Right hindlimb (tissue), 1 donor: ENCODE results near the gene CRAMP1.

Source experiments
- DNase-seq: peaks from one replicate; pipeline ENCODE4 v3.0.0-alpha.2; 2018

The CRAMP1 gene

DNA sequence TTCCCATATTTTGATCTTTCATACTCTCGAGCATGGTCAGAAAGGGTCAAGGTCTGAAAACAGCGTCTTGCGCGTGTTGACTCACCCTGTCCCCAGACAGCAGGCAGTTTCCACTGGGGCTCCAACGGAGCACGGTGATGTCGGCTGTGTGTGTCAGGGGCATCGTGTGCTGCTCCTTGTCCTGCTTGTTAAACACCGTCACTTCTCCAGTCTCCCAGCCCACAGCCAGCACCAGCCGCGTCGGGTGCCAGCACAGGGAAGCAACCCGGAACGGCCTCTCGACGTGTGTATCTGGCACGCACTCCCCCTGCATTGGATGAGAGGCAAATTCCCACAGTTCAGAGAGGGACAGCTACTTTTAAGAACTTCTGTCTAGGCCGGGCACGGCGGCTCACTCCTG, 9.9 kb upstream of the CRAMP1 start:
- no peak for DNase-seq

DNA sequence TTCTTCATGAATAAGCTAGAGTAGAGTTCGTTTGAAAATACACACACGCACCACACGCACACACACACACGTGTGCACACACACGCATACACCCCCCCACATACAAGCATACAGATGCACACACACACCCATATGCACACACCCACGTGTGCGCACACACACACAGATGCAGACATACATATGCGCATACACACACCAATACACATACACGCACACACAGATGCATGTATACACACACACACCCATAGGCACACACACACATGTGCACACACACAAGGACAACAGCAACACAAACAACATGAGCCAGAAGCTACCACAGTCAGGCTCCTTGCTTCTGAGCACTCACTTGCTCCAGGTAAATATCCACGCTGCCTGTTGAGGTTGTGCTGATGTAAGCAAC, 5.4 kb upstream of the CRAMP1 start:
- no peak for DNase-seq

DNA sequence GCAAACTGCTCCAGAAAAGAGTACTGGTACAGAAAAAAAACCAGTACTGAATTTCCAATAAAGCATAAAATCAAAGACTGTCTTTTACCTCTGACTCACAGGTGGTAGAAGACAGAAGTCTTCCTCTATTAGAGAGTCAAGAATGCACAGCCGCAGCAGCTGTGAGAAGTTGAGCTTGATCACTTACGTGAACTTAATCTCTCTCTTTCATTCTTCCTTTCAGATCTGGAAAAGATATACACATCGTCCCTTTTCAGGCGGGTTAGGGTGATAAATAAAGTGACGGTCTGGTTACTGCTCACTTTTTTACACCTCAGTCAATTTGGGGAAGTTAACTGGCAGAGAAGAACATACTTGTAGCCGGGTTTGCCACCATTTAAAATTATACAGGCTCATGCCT, 4.2 kb upstream of the CRAMP1 start:
- no peak for DNase-seq

DNA sequence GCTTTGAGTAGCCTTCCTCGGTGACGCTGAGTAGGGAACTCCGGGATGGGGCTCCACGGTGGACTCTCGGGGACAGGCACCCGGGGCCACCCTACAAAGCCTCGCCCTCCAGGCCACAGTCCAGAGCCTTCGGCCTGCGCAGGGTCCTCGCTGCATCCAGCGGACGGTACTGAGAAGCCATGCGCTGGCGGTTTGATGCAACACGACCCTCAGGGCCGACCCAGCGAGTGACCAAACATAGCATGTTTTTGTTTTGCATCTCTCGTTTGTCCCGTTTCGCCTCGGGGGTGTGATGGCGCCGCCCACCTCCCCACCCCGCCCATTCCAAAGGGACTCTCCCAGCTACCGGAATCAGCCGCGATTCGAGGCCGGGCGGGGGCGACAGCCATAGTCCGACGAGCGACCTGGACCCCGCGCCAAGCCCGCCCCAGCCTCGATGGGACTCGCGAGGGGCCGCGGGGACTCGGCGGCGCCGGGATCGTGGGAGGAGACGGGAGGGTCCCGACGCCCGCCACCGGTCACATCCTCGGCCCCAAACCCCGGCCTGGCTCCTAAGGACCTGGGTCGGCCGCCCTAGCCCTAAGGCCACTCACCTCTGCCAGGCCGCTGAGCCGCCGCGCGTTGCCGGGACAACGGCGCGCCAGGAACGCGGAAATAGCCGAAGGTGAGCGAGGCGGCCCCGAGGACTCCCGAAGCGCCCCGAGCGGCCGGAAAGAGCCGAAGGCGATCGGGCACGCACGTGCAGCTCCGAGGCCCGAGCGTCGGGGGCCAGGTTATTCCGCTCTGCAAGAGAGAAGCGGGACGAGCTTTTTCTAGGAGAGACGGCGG, 1.9 kb upstream of the CRAMP1 start:
- peak; percentile 93 for DNase-seq

DNA sequence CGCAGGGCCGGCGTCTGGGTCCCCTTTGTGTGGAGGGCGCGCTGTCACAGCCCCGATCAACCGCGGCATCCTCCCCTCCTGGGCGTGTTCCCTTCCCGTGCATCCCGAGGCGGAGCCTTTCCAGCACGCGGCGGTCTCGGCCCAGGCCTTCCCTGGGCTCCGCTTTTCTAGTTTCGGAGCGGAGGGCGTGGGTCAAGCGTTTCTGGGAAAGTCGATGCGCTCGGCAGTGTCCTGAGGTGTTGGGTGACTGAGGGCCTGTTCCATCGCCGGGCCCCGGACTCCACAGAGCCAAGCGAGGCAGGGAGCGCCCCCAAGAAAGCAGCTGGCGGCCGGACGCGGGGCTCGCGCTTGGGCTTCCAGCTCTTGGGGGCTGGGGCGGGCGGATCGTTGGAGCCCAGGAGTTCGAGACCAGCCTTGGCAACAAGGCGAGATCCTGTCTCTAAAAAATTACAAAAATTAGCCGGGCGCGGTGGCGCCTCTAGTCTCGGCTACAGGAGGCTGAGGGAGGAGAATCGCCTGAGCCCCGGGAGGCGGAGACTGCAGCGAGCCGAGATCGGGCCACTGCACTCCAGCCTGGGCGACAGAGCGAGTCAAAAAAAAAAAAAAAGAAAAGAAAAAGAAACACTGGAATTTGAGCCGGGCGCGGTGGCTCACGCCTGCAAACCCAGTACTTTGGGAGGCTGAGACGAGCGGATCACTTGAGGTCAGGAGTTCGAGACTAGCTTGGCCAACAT, 1.1 kb upstream of the CRAMP1 start:
- no peak for DNase-seq

DNA sequence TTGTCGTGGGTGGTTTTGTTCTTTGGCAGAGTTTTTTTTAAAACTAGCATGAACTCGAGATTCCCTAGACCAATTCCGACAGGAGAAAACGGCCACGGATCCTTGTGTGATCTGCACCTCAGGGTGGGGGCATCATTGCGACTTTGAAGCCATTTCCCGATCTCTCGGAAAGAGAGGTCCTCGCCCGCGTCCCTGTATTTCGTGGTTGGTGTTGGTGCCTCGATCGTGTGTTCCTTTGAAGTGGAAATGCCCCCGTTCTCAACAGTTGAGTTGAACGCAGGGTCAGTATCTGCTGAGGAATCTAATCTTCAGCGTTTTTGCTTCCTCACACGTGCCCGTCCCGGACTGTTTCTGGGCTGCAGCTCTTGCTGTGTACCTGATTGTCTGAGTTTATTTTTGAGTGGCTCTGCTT, 1.1 kb downstream of the CRAMP1 start:
- DNase-seq = no peak

DNA sequence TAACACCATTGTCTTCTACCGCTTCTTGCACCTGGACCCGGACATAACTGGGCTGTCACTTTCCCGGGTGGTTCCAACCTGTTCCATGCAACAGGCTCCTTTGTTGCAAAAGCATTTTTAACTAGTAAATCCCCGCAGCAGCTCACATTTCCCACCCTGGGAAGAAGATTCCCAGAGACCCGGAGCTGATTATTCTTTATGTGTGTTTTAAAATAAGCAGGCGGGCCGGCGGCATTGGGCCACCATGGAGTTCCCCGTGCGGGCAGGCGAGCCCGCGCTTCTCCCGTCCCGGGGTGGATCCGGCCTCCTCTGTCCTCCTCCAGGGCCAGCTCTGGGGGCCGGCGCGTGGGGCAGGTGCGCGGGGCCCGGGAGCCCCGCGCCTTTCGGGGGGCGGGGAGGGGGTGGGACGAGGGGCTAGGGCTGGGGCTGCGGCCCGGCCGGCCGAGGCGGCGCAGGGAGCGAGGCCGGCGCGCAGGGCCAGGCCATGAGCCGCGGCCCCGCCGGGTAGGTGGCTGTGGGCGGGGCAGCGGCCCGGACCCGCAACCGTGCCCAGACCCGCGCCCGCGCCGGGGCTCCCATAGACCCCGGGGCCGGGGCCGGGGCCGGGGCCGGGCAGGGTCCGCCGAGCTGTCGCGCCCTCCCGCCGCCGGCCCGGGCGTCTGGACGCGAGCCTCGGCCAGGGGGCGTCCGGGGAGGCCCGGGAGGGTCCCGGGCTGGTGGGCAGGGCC, 1.7 kb downstream of the CRAMP1 start:
- DNase-seq = peak; percentile 34

DNA sequence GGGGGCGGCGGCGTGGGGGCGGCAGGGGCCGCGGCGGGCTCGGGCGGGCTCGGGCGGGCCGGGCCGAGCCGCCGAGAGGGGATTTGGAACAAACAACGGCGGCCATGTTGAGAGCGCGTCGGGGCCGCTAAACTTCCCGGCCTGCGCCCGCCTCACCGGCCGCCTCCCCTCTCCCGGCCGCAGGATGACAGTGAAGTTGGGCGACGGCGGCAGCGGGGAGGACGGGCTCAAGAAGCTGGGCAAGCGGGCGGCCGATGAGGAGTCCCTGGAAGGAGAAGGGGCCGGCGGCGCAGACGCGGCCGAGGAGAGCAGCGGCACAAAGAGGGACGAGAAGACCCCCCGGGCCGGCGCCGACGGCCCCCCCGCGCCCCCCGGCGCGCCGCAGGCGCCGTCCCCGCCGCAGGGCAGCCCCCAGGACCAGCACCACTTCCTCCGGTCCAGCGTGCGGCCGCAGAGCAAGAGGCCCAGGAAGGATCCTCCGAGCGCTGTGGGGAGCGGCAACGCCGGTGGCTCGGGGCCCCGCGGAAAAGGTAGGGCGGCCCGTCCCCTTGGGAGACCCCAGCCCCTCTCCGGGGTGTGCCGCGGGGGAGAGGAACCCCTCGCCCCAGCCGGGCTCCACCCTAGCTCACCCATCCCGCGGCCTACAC, 2.4 kb downstream of the CRAMP1 start:
- peak; percentile 53 for DNase-seq

DNA sequence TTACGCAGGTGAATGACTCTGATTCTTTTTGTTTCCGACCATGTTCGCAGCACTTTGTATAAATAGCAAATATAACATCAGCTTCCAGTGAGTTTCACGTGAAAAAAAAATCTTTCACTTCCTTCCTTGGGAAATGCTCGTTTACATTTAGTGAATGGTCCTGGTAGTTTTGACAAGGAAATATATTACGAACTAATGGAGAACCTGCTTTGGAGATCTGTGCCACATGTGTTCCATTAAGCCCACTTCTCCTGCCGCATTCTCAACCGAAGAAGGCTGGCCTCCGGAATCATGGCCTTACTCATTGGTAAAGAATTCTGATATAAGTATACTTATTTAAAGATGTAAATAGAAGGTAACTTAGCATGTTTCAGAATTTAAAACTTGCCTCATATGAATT, 3.6 kb downstream of the CRAMP1 start:
- no peak for DNase-seq

DNA sequence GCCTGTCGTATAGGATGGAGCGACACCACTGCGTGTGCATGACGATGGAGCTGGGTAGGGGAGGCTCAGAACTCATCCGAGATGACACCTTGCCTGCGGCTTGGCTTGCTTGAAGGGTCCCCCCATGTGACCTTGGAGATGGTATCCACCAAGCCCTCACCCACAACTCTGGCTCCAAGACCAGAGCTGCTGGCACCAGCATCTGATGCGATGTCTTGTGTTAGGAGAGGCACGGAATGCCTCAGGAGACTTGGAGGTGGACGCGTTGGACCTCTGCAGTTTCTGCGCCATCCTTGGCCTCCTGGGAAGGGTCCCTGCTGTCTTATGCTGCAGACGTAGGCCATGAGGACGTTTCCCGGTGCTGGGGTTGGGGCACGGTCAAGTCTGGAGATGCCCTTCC, 7.8 kb downstream of the CRAMP1 start:
- DNase-seq = no peak

DNA sequence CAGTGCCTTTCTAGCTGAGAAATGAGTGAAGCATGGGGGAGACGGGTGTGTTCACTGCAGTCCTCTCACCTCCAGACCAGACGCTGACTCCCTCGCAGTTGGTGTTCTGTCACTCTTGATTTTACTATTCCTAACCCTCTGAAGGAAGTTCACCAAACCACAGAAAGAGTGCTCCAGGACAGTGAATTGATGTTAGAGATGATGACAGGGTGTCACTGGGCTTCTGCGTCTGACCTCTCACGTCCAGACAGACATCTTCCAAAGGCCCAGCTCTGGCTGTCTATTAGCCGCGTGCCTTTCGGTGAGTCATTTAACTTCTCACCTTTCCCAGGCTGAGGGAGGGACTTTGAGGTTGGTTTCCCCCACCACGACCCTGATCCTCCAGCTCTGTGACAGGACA, 8.2 kb downstream of the CRAMP1 start:
- no peak for DNase-seq

DNA sequence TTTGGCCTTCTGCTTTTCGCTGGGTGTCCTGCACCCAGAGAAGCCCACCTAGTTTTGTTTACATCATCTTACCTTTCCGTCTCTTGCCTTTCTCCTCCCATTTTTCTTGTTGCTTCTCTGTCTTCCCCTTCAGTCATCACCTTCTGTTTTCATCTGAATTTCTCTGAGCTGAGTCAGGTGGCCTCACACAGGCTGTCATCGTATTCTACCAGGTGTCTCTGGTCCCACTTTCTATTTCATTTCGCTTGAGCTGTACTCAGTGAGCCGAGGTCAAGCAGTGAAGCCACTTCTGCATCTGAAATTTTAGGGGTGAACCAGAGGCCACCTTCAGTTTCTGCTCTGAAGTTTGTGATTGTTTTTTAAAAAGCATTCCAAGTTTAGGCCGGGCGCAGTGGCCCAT, 9.7 kb downstream of the CRAMP1 start:
- no peak for DNase-seq

DNA sequence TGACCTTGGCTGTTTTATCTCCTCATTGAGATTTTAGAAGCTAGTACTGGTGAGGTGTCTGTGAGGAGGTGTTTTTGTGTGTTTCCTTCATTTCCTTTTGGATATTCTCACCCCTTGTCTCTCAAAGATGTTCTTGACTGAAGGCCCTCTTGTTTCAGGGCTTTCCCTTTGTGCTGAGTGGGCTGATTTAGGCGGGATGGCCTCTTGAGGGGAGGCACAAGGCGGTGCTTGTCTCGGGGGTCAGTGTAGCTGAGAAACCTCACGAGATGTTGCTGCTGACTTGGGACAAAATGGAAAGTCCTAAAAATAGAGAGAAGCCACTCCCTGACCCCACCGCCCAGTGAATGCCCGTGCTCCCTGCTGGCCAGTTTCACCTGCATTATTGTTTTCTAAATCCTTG, 14.2 kb downstream of the CRAMP1 start:
- DNase-seq = no peak

DNA sequence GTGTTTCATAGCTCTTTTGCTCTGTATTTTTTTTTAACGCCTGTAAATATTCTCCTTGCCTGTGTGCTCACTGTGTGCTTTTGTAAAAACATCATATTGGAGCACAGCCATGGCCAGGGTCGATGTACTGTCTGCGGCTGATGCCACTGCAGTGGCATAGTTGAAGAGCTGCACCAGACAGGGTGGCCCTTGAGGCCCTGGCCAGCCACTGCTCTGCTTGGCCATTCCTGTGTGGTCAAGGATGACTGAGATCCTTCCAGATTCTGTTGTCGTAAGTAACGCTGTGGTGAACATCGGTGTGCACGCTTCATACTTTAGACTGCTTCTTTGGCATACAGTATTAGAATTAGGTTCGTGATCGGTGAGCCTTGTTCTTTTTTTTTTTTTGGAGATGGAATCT, 14.6 kb downstream of the CRAMP1 start:
- no peak for DNase-seq

DNA sequence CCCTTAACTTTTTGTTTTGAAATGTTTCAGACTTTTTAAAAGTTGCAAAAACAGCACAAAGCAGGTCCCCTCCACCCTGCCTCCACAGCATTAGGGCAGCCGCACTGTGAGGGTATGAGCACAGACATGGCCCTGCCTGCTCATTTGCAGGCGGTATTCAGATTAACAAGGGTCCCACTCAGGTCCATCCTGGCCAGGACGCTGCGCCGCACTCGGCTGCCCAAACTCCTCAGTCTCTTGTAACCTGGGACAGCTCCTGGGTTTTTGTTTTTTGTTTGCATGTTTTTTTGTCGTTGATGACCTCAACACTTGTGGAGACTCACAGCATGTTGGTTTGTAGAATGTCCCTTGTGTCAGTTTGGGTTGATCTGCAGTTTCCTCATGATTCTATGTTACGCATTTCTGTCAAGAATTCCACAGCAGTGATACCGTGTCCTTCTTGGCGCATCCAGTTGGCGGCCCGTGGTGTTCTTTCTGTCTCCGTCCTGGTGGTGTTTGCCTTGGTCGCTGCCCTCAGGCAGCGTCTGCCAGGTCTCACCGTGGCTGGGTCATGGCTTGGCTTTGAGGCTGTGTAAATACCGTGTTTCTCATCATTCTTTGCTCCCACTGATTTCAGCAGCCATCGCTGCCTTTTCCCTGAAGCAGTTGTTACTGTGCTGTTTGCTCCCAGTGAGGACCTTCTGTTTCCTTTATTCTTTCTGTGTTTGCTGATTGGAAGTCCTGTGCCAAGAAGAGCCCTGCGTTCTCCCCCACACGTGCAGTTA, 18.5 kb downstream of the CRAMP1 start:
- no peak for DNase-seq

DNA sequence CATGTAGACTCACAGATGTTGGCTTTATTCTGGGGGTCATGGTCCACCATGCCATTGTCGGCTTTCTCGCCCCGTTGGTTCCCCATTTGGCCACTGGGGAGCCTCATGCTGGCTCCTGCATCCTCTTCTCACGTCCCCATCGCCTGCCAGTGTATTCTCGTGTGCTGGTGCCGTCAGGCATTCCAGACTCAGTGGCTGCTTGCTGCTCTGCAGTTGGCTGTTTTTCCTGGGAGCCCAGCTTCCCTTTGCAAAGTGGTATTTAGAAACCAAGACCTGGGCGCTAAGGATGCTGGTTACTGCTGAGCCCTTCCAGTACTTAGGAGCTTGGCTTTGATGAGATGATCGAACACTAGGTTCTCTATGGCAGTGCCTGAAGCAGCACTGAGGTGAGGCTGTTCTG, 19.1 kb downstream of the CRAMP1 start:
- DNase-seq = no peak

DNA sequence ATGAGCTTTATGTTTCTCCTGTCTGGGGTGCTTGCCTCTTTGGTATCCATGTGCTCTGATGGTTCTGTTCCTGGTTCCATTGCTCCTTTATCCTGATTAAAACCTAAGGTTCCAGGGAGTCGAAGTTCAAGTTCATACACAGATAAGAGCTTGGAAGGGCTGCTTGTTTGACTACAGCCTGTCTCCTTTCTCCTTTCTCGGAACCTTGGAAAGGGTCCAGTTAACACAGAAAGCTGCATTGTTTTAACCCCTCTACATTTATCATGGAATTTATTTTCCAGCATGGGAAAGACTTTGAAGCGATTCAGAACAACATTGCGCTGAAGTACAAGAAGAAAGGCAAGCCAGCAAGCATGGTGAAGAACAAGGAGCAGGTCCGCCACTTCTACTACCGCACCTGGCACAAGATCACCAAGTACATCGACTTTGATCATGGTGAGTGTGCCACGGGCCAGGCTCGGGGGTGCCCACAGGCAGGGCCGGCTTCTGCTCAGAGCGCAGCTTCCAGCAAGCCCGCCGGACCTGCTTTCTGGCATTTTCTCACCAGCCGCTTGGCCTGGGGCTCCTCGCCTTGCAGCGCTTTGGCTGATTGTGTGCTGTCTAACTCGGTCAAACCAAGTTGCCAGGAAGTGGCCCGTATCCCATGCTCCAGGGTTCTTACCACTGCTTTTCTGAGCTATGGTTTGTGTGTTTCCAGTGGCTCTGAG, 19.9 kb downstream of the CRAMP1 start:
- DNase-seq = no peak

DNA sequence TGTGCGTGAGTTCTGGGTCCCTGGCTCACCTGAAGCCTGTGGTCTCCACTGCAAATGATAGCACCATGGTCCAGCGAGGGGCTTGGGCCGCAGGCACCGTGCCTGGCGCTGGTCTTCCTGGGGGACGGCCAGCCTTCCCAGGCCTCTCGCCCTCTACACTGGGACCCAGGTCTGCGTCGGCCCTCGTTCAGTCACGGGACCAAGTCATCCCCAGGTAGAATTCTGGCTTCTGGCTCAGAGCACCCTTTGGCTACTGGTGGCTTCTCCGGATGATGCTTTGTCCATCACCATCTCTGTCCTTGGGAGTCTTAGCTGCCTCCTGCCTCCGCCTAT, 20.4 kb downstream of the CRAMP1 start:
- no peak for DNase-seq

DNA sequence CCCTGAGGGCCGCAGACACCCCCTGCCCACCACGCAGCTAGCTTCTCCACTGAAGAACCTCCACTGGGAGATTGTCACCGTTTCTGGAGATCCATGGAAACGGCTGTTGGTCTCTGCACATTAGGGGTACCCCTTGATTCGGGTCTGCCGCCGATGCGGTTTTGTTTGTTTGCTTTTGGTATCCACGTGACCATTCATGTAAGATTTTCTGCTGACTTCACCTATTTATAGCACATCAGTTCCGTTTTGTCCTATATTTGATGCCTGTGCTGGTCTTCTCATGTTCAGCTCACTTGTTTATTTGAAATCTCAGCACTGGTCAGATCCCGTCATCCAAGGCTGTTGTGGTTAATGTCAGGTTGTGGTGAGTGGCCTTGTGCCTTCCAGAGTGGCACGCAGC, 21.1 kb downstream of the CRAMP1 start:
- no peak for DNase-seq

DNA sequence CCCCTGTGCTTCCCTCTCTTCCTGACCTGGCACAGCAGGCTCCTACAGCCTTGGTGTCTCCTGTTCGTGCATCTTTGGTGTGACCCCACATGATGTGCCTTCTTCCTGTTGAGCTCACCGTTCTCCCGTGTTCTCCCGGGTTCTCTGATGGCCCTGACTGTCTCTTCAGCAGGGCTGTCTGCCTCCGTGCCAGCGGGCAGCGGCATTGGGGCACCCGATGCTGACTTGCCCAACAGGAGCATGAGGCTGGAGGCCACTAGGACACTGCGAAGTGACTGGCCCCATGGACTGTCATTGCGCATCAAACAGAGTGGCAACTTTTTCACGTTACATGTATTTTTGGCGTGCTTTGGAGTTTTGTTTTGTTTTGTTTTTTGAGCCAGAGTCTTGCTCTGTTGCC, 22.4 kb downstream of the CRAMP1 start:
- no peak for DNase-seq

DNA sequence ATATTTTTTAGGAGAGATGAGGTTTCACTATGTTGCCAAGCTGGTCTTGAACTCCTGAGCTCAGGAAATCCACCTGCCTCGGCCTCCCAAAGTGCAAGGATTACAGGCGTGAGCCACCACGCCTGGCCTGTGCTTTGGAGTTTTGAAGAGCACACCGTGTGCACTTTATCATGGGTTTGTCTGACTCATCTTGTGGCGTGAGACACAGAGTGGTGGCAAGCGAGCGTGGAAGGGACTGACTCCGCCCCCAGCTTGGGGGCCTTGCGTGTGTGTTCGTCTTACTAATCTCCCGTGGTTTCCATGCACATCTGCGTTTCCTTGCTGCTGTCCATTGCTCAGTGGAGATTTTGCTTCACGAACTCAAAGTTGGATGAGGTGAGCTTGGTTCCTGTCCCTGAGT, 22.9 kb downstream of the CRAMP1 start:
- no peak for DNase-seq

DNA sequence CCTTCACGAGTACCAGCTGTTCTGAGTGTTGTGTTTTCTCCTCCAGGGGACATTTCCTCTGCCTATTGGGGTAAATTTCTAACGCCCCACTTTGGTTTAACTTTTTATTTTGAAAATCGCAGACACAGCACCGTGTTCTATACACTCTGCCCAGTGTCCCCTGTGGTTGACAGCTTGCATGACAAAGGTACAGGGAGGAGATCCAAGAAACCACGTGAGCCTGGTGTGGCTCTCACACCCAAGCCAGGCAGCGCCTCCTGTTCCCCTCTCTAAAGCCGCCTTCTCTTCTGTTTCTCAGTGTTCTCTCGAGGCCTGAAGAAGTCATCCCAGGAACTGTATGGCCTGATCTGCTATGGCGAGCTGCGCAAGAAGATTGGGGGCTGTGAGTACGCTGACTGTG, 25.4 kb downstream of the CRAMP1 start:
- no peak for DNase-seq
